ENCODE data around the gene TAF3.

The TAF3 gene

GRCh38 chr10:8049865-8050555 lies 231.7 kb downstream of the TAF3 start:
- DNase-seq, result no peak

- DNase-seq, result peak; percentile 22
Observed at GRCh38 chr10:8050556-8051108, 232.3 kb downstream of the TAF3 start.

GRCh38 chr10:8051109-8051821 lies 233.0 kb downstream of the TAF3 start:
- no peak for DNase-seq

- DNase-seq, result no peak
Observed at GRCh38 chr10:8051851-8052257, 233.5 kb downstream of the TAF3 start.

GRCh38 chr10:8052341-8052955 lies 234.1 kb downstream of the TAF3 start:
- DNase-seq, result no peak

- no peak for DNase-seq
Observed at GRCh38 chr10:8052956-8053445, 234.7 kb downstream of the TAF3 start.

- peak; percentile 57 for DNase-seq
Observed at GRCh38 chr10:8053446-8054243, 235.3 kb downstream of the TAF3 start.

- DNase-seq, result no peak
Observed at GRCh38 chr10:8054244-8054493, 235.9 kb downstream of the TAF3 start.

- DNase-seq, result no peak
Observed at GRCh38 chr10:8054494-8055407, 236.4 kb downstream of the TAF3 start, which contains the start of gene GATA3. Gene GATA3 (plus strand): TSS chr10:8054688. CDS start chr10:8055656, 968 bp downstream.

- DNase-seq, result no peak
Observed at GRCh38 chr10:8055420-8056349, 237.4 kb downstream of the TAF3 start.

GRCh38 chr10:8056378-8056777 lies 238.1 kb downstream of the TAF3 start:
- DNase-seq, result no peak

GRCh38 chr10:8056871-8057331 lies 238.6 kb downstream of the TAF3 start:
- DNase-seq, result no peak

- no peak for DNase-seq
Observed at GRCh38 chr10:8057636-8058273, 239.4 kb downstream of the TAF3 start.

GRCh38 chr10:8058274-8059111 lies 240.2 kb downstream of the TAF3 start:
- DNase-seq, result no peak

- no peak for DNase-seq
Observed at GRCh38 chr10:8059191-8059936, 241.1 kb downstream of the TAF3 start.

- DNase-seq, result no peak
Observed at GRCh38 chr10:8060010-8060703, 241.9 kb downstream of the TAF3 start.

- no peak for DNase-seq
Observed at GRCh38 chr10:8060704-8061121, 242.4 kb downstream of the TAF3 start.

All from NCI-H1105 treated with DMSO at 0.1 percent for 48 hours (cell line).